GM21717 (cell line): ENCODE results near the gene DPH1.
A peak's percentile ranks its signal among the peaks of the same experiment; 100 is the strongest.

Source experiments
- ATAC-seq: cut with Tn5 transposase; IDR thresholded peaks from one replicate; pipeline ENCODE4 v1.9.1; 2021; ENCODE audit warnings: mild to moderate bottlenecking, moderate library complexity; ENCODE audit not compliant: unreplicated experiment

The DPH1 gene

DNA sequence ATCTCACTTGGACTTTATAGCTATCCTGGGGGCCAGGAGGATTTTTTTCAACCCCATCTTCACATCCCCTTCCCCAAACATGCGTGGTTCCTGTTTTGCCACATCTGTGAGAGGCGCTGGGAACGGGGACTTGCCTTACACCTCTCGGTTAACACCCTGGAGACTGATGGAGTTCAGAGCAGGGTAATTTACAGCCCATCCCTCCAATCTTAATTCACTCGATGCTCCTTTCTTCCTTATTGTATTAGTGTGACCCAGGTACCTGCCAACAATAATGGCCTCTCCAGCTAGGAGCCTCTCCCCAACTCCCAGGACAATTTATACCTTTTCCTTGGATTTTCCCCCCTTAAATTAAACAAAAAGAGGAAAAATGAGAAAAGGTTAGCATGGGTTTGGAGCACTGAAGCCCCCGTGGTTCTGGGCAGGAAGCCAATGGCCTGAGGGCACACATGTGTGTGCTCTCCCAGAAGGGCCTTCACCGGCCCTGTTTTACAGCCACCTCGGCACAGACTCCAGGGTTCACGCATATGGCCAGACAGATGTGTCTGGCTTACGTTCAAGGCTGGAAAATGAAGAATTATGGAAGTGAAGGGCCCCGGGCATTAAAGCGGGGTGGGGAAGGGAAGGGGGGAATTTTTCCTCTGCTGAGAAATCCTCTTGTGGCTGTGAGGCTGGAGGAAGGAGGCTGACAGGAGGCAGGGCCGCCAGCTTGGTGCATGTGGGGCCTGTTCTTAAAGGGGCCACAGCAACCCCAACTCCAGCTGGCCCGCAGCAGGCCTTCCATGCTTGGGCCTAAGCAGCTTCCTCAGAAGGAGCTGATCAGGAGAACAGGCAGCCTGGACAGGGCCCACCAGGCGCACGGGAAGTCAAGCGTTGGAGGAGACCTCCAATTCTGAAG is 46.4 kb downstream of the DPH1 start:
- no peak for ATAC-seq

DNA sequence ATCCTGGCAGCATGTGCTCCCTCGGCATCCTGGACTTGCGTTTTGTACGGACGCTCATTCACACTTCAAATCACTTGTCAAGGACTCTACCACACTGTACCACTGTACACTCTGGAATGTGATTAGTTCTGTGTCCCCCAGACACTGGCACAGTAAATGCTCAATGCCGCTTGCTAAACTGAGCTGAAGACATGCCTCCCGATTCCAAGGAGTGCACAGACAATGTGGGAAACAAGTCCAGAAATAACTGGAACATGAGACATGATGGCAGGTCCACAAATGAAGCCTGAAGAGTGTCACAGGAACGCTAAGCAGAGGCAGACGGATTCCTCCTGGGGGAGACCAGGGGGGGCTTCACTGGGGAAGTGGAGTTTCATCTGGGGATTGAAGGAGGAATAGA is 47.1 kb downstream of the DPH1 start:
- ATAC-seq, result no peak

DNA sequence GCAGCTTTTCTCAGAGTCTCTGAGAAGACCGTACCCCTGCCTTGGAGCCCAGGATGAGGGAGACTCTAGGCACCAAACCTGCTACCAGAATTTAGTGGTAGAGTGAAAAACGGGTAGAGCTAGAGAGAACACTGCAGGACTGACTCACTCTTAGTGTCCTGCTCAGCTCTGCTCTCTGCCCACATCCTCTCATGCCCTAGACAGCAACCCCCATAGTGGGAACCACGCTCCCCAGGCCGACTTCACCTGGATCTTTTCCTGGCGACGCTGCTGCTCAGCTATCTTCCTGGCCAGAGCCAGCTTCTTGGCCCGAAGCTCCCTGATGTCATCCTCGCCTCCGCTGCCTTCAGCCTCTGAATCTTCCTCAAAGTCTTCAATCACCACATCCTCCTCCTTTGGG is 51.6 kb downstream of the DPH1 start:
- no peak for ATAC-seq

GRCh38 chr17:2082003-2082781 is 52.2 kb downstream of the DPH1 start:
- no peak for ATAC-seq

DNA sequence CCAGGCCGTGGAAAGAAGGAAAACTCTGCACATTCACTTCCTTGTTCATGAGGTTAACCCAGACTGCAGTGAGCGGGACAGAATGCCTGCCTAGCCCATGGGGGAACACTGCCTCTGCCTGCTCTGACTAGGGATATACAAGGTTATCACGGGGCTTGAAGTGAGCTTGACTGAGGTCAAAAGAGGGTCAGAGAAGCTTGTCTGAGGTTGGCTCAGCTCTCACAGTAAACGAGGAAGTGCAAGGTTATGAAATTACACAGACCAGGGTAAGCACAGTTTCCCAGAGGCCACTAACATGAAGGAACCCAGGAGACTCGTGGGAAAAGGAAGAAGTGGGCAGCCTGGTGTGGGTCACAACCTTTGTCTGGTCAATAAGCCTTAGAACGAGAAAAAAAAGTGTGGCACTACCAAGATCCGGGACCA is 53.7 kb downstream of the DPH1 start:
- no peak for ATAC-seq

DNA sequence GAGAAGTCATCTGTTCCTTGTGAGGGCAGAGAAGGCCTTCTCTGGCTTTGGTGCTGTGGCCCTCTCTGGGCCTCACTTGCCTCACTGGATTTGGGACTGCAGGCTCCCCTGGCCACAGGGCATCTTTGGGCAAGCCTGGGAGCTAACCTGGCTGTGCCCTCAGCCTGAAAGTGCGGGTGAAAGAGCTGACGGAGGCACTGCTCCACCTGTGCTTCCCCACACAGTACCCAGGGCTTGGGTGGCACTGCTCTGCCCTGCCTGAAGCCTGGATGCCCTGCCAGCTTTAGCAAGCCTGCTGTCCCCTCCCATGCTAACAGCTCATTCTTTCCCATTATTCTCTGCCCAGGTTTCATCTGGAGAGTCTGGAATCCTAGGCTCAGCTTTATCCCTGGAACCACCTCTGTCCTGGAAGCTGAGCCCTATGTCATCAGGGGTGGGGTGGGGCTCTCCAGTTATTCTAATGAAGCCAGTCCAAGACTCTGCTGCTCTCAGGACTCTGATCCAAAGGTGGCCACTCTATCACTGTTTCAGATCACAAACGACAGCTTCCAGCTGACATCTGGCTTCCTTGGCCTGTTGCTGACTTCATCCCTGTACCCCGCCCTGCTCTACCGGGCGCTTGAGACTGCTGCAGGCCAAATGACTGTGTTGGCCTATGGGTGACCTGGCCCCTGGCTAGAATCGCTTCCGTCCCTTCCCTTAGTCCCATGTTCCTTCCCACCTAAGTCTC is 54.2 kb downstream of the DPH1 start:
- no peak for ATAC-seq

DNA sequence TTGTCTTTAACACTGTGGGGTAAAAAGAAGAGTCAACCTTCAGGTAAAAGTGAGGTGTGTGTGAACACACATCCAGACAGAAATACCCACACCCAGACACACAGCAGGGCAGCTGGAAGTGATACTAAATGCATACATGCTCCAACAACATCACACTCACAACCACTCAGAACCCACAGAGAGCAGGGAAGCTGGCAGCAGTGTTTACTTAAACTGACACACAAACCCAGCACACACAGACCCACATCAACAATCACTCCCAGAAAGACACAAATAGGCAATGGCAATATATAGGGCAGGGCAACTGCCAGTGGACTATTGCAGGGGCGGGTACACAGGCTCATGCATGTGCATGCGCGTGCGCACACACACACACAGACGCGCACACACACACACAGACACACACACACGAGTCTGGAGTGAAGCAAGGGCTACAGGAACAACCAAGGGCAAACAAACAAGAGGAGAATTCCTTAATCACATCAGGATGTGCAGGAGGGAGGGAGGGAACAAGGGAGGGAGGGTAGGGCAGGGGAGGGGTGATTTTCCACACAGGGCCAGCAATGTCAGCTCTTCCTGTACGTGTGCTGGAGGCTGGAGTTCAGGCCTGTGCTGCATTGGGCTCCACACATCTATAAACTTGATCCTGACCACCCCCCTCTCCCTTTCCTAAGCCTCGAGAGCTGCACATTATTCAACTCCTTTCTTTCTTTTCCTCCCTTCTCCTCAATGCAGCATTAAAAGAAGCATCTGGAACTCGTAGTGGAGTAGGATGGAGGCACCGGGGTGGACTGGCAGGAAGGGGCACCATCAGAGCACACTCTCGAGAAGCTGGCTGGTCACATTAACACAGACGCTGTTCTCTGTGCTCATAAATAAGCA is 55.1 kb downstream of the DPH1 start:
- ATAC-seq, result no peak

DNA sequence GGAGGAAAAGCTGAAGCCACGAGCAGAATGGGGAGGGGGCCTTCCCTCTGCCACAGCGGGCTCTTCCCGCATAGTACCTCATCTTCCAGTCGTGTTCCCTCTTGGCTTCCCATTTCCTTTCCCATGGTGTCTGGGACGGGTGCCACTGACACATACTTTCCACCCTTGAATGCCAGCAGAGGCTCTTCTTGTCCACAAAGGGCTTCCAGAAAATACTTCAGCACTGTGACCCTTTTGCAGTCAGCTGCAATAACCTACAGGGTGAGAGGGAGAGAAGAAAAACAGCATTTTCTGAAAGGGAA is 55.6 kb downstream of the DPH1 start:
- no peak for ATAC-seq

GRCh38 chr17:2086306-2086705 is 56.4 kb downstream of the DPH1 start:
- ATAC-seq, result no peak

DNA sequence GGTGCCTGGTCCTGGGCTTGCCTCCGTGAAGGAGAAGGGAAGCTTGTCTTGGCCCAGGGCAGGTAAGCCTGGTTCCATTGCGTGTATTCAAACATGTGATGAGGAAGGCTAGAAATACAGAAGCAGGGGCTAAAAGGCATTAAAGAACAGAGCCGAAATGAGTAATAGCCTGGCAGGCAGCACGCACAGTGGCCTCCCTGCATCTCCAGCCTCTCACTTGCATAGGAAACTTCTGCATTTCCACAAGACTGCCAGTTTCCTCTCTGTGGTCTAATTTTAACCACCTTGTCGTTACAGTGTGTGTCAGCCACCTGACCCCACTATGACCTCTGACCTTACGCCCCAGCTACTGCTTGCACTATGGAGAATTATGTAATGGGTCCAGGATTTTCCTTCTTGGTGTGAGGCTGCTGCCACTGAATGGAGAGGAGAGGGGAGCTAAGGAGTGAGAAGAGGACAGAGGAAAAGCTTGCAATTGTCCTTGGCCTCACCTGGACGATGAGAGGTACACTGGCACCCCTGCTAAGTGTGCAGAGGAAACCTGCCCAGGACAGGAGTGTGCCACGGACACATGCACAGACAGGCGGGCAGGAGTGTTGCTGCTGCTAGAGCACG is 57.8 kb downstream of the DPH1 start:
- ATAC-seq, result peak; percentile 29

- peak; percentile 18 for ATAC-seq
These were observed 59.1 kb downstream of the DPH1 start for GRCh38 chr17:2089021-2089422.

- no peak for ATAC-seq
These were observed 60.3 kb downstream of the DPH1 start for GRCh38 chr17:2090210-2090641.

- ATAC-seq, result no peak
These were observed 61.0 kb downstream of the DPH1 start for GRCh38 chr17:2090804-2091534.

- ATAC-seq, result no peak
These were observed 62.3 kb downstream of the DPH1 start for GRCh38 chr17:2092253-2092652.

GRCh38 chr17:2093349-2093748 is 63.4 kb downstream of the DPH1 start:
- no peak for ATAC-seq
